Measurements from ENCODE around the gene LBX1.

LBX1 gene, protein sequence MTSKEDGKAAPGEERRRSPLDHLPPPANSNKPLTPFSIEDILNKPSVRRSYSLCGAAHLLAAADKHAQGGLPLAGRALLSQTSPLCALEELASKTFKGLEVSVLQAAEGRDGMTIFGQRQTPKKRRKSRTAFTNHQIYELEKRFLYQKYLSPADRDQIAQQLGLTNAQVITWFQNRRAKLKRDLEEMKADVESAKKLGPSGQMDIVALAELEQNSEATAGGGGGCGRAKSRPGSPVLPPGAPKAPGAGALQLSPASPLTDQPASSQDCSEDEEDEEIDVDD

GRCh38 chr10:101229266-101230182 lies at the start of gene LBX1:
LBX1 (minus strand) TSS chr10:101229463; CDS start chr10:101228815, 648 bp downstream.
- no peak for DNase-seq

GRCh38 chr10:101273741-101274140 lies 44.5 kb upstream of the LBX1 start:
- no peak for DNase-seq

- no peak for DNase-seq
Observed at GRCh38 chr10:101273330-101273729, 44.1 kb upstream of the LBX1 start.

GRCh38 chr10:101272229-101272868 lies 43.1 kb upstream of the LBX1 start:
- peak; percentile 58 to 73 for DNase-seq

- DNase-seq = no peak
Observed at GRCh38 chr10:101270763-101271162, 41.5 kb upstream of the LBX1 start.

DNA sequence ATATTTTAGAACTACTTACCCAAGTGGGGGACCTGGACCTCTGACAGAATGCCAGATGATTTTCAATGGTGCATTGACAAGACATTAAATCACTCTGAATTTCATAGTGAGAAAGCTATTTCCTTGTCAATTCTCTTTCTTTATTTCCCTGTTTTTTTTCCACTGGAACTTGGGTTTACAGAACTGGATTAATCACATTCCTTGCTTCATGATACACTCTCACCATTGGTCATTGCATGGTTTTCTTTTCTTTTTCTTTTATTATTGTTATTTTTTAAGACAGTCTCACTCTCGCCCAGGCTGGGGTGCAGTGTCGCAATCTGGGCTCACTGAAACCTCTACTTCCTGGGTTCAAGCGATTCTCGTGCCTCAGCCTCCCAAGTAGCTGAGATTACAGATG lies 38.5 kb upstream of the LBX1 start:
- DNase-seq = no peak

GRCh38 chr10:101267290-101267680 lies 38.0 kb upstream of the LBX1 start:
- DNase-seq = no peak

GRCh38 chr10:101266381-101267289 lies 37.4 kb upstream of the LBX1 start:
- DNase-seq = no peak

GRCh38 chr10:101263150-101263752 lies 34.0 kb upstream of the LBX1 start:
- no peak for DNase-seq

DNA sequence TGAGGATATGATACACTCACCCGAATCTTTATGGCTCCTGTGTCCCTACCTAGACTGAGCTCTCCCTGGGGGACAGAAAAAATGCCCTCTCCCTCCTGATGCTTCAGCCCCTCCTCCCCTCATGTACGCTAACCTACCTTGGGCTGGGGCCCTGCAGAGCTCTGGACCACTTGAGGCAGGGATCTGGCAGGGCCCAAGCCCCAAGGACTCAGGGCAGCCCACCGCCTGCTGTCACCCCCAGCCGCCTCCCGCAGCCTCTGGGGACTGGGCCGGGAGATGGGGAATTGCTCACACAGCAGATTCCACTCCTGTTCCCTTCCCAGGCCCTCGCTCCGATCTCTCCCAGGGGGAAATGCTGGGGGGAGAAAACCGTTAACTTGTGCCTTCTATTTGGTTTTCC lies 32.9 kb upstream of the LBX1 start:
- no peak for DNase-seq

DNA sequence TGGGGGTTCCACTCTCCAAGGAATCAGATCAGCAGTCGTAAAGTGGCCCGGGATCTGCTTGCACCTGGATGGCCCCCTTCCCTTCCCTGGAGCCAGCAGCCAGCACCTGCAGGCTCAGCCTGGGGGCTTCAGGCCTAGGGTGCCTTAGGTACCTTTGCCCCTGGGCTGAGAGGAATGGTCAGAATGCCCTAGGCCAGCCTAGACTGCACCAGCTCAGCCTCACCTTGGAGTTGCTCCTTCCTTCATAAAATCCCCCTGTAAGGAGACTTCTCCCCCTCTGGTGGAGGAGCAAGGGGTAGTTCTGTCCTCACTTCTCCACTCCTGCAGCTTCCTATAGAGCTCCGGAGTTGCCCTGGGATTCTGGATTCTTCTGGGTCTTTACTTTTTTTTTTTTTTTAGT lies 32.4 kb upstream of the LBX1 start:
- DNase-seq = no peak

DNA sequence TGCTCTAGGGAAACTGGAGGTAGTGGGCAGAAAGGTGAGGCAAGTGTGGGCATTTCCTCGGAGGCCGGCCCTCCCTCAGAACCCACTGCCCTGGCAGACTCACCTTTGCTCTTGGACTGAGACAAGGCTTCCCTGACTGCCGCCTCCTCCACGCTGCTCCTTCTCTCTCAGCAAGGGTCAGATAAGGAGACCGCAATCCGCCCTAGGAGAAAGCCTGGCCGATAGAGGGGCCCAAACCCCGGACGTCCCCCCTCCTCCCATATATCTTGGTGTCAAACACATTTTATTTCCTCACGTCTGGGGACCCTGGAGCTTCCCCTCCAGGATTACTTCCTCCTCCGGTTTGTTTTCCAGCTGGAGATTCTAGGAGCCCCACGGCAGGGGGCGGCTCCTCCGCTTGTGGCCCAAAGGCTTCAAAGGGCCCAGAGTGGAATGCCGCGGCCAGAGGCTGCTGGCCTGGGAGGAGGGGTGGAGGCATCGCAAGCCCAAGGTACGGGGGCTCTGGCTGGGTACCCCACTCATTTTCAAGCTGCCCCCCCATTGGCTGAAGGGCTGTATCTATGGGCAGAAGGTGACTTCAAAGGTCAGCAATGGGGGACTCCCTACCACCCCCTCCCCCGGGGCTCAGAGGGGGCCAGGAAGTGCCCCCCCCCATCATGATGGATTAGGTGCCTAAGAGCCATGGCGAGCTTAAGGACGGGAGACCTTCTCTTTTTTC lies 31.7 kb upstream of the LBX1 start:
- no peak for DNase-seq

GRCh38 chr10:101258179-101258885 lies 29.1 kb upstream of the LBX1 start:
- no peak for DNase-seq

- no peak for DNase-seq
Observed at GRCh38 chr10:101257491-101257890, 28.2 kb upstream of the LBX1 start.

- DNase-seq = no peak
Observed at GRCh38 chr10:101257084-101257483, 27.8 kb upstream of the LBX1 start.

- DNase-seq = no peak
Observed at GRCh38 chr10:101256387-101256786, 27.1 kb upstream of the LBX1 start.

- DNase-seq = no peak
Observed at GRCh38 chr10:101250136-101250535, 20.9 kb upstream of the LBX1 start.

- no peak for DNase-seq
Observed at GRCh38 chr10:101249171-101249581, 19.9 kb upstream of the LBX1 start.

DNA sequence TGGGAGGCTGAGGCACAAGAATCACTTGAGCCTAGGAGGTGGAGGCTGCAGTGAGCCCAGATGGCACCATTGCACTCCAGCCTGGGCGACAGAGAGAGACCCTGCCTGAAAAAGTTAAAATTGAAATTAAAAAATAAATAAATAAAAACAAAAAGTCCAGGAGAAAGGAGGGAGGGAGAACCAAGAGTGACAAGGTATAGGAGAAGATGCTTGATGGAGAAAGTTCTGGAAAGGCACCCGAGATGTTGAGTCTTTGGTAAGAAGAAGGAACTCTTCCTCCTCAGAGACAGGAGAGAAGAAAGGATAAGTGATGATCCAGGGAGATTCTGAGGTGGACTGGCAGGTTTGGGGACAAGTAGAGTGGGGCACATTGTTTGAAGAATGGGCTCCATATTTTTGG lies 17.4 kb upstream of the LBX1 start:
- DNase-seq = no peak

DNA sequence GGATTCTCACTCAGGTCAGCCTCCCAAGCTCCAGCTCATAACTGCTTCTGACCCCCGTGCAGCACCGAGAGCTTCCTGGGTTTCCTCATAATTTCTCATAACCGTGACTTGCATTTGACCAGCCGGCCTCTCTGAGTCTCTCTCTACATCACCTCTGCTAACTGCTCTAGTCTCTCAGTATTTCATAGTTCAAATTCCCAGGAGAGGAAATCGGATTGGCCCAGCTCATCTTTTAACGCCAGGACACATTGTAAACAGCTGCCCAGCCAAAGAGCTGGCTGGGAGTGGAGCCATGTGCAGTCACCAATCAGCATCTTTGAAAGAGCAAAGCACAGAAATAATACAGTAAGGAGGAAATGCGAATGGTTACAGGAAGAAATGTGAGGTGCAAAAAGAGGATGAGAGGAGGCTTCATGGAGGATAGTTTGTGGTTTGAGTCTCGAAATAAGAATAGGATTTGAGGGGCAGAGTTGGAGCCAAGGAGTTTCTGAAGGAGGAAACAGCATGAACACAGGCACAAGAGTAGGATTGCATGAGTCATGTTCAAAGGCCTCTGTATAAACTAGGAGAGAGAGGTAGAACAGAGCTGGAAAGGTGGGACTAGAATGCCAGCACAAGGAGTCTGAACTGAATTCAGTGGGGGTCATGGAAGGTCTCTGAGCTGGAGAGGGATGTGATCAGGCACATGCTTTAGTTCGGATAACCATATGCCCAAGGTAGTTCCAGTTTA lies 15.2 kb upstream of the LBX1 start:
- DNase-seq = peak in 1 of 2 experiments; percentile 19
